Ecto neural progenitor cell (in vitro differentiated cells): Measurements from ENCODE around the gene DHX35.
"Not testable (repeated sequence)": the region's sequence is repeated elsewhere in the genome, so short reads cannot be mapped to it uniquely, and the experiment has no call there.

ENCODE experiments used
- DNase-seq: peaks from one replicate; pipeline ENCODE4 v3.0.0-alpha.2; 2018; ENCODE audit warnings: low spot score

The DHX35 gene

DNA sequence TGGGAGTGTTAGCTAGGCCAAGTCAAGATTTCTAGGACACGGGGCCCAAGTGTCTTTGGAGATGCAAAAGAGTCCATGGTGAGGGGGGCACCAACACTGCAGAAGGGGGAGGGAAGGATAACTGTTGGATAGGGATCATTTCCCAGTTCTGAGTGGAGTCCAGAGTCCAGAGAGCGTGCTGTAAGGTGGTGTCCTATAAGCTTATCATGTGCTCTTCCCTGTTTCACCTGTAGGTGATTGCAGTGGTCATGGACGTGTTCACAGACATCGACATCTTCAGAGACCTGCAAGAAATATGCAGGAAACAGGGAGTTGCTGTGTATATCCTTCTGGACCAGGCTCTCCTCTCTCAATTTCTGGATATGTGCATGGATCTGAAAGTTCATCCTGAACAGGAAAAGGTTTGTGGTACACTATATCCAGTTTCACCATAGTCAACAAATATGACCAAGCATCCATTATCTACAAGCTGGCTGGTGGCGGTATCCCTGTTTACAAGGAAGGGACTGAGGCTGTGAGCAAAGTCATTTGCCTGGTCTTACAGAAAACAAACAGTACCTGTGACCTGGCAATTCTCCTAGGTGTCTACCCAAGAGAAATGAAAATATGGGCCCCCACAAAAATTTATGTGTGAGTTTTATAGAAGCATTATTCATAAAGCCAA lies 20.3 kb upstream of the DHX35 start:
- DNase-seq, result no peak

DNA sequence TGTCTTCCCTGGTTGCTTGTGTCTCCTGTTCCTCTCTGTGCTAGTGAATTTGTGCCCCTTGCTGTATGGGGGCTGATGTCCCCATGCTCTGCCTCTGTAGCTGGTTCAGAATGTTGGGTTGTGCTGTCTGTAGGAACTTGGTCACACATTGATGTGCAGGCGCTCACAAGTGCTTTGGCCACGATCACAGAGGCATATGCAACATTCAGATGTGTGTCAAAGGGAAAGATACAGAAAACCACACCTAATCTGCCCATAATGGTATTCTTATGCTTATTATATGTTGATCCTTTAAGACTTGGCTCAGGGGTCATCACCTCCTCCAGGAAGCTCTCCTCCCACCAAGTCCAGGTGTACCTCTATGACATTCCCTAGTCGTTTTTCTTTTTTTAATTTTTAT lies 17.1 kb upstream of the DHX35 start:
- DNase-seq, result no peak

DNA sequence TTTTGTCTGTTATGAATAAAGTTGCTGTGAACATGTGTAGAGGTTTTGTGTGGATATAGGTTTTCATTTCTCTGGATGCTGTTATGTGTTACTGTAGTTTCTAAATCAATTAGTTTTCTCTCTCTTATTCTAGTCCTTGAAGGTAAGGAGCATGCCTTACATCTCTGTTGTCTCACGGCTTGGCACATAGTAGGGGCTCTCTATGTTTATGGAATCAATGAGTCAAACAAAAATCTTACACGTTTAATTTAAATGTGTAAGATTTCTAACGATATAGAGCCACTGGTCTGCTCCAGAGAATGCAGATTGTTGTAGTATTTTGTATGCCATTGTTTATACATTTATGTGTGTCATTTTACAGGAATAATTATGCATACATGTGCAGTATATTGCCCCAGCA lies 15.3 kb upstream of the DHX35 start:
- no peak for DNase-seq

DNA sequence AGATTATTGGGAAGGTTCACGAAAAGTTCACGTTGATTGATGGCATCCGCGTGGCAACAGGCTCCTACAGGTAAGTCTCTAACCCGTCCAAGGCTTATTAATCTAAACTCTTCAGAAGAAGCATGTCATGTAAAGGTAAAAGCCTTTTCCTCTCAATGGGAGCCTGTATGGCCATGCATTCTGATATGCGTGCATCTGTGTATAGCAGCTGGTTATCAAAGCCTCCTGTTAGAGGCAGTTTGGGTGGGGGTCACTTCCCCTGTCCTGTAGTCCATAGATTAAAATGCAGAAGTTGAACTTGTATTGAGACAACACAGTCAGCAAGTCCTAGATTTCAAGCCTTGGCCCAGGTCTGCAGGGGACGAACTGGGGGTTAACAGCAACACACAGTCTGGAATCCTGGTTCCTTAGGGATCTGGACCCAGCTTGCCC lies 14.2 kb upstream of the DHX35 start:
- no peak for DNase-seq

DNA sequence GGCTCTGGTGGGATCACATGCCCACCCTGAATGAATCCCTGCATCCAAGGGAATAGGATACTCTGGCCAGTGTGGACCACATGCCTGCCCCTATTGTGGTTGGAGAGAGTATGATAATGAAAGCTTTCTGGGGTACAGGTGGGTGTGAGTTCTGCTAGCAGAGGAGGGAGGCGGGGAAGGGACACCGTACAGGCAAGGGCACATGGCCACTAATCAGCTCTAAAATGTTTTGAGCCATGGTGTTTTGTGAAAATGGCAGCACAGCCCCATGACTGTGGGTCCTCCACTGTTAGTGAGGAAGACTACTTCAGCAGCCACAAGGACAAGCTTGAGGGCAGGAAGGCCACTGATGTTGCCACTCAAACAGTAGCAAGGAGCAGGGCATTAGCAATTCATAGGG lies 11.9 kb upstream of the DHX35 start:
- no peak for DNase-seq

DNA sequence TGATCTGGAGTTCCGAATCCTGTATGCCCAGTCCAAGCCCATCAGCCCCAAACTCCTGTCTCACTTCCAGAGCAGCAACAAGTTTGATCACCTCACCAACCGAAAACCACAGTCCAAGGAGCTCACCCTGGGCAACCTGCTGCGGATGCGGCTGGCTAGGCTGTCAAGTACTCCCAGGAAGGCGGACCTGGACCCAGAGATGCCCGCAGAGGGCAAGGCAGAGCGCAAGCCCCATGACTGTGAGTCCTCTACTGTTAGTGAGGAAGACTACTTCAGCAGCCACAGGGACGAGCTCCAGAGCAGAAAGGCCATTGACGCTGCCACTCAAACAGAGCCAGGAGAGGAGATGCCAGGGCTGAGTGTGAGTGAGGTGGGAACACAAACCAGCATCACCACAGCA lies 10.5 kb upstream of the DHX35 start:
- DNase-seq, result no peak

DNA sequence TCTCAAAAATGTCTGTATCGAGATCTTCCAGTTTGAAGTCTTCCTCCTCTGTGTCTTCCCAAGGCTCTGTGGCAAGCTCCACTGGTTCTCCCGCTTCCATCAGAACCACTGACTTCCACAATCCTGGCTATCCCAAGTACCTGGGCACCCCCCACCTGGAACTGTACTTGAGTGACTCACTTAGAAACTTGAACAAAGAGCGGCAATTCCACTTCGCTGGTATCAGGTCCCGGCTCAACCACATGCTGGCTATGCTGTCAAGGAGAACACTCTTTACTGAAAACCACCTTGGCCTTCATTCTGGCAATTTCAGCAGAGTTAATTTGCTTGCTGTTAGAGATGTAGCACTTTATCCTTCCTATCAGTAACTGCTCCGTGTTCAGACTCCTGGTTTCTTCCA lies 10.0 kb upstream of the DHX35 start:
- DNase-seq, result no peak

DNA sequence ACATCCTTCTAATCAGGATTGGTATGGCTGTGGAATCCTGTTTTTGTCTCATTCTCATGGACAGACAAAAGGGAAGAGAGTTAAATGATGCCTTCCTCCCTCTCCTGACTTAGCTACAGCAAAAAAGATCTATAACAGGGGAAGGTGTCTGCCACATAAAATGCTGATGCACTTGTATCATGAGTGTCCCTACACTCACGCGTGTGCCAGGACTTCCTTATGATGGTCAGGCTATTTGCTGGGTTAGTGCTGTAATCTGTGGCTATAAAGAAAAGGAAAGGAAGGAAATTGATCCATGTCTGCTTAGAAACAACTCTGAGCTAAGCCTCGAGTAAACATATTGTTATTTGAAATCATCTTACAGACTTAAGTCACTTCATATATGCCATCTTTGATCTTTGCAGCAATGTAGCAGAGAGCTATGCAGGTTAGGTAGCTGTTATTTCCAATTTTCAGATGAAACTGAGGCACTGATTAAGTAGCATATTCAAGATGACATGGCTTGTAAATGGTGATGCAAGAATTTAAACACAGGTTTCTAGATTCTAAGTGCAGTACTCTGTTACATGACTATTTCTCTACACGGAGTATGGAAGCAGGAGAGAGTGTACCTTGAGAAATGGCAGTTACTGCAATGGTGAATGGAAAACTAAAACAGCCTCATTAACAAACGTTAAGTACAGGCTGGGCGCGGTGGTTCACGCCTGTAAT lies 8.4 kb upstream of the DHX35 start:
- no peak for DNase-seq

DNA sequence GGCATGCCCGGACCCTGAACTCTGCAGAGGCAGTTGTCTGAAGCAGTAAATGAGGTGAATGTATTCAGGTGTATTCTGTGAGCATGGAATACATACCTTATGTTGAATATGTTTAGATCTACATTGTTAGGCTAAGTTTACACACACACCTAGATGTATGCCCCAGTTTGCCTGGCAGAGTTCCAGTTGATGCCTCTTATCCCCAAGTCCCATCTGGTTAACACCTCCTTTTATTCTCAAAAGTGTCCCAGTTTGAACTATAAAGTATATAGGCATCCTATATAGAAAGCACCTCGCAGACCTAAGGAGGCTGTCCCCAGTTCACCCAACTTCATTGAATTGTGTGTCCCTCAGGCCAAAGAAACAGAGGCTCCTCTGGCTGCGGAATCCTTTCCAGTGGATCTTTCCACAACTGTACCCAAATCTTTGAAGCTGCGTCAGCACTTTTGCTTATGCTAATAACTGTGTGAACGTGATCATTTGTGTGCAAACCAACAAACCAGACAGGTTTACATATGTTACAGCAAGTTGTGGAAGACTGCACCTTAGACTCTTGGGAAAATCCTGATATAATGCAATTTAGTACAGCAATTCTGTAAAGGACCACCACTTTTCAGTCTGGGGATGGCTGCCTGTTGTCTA lies 4.8 kb upstream of the DHX35 start:
- no peak for DNase-seq

DNA sequence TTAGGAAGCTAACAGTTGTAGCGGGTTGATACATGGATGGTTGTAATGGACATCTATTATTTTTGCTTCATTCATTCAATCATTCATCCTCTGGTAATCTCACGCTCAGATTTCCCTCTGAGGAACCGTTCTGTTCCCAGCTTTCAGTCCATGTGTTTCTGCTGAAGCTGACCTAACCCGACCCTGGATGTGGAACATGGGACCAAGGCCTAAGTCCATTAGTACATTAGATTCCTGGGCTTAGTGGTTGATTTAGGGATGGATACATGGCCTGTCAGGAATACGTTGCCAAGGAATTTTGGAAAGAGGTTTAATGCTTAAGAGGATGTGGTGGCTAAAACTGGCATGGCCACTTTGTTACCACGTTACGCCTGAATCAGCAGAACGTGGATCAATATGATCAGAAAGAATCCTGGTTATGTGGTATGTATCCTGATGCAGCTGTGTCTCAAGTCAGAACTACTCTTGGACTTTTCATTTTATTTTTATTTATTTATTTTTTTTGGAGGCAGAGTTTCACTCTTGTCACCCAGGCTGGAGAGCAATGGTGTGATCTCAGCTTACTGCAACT lies 4.1 kb upstream of the DHX35 start:
- DNase-seq, result no peak

DNA sequence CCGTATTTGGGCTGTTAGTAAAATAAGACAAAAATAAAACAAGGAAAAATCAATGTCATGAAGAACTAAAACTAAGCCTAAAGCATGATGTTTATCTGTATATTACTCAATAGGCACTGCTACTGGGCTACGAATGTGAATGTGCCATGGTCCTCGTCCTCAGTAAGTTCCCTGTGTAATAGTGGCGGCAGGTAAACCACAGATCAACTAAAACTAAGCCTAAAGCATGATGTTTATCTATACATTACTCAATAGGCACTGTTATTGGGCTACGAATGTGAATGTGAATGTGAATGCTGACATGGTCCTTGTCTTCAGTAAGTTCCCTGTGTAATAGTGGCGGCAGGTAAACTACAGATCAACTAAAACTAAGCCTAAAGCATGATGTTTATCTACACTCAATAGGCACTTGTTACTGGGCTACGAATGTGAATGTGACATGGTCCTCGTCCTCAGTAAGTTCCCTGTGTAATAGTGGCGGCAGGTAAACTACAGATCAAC lies 1.9 kb upstream of the DHX35 start:
- DNase-seq, result not testable (repeated sequence)

DNA sequence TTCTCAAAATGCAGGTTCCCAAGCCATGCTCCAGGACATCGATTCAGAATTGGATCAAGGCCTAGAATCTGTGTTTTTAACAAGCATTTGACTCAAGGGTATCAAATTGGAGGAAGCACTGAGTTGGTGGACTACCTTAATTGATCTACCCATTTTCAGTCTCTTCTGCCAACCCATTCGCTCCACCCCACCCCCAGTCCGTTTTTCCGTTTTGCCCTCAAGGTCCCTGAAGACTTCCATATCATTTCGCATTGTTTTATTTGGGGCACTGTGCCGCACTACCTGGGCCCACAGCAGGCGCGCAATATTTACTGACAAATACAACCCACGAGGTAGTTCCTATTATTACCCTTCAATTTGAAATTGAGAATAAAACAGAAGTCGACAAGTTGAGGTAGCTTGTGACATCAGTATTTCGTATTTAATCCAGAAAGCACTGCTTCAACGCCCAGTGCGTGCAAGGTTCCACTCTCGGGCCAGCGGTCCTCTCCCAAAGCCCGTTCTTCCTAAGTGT lies 557 bp upstream of the DHX35 start:
- DNase-seq, result no peak

DNA sequence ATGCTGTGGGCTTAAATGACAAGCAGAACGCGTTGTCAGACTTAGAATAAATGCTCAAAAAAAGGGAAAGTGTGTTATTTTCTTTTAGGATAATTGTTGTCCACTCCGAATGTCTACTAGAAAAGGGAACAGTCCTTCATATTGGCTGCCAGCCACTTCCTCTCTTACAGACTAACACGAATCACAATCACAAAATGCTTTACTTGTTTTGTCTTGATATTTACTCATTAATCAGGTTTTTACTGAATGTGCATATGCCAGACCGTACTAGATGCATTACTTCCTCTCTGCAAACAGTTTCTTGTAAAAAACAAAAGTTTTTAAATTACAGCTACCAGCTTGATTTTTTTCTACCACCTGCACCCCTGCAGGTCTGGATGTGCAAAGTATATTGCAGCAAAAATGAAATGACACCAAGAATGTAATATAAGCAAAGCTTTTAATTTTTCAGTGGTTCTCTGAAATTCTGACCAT lies 821 bp downstream of the DHX35 start:
- no peak for DNase-seq

DNA sequence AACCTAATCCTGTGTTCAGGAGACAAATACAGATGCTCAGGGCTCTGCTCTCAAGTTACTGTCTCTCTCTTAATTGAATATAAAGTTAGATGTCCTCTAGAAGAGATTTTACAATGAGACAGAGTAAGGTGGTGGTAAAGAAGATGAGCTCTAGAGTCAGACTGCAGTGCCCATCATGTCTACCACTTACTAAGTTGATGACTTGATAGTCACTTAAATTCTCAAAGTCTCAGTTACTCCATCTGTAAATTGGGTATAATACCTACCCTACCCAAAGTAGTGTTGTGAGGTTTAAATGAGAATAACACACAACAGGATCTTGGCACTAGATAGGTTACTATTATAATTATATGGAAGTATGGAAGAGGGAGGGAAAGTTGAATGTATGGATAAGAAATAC lies 1.6 kb downstream of the DHX35 start:
- no peak for DNase-seq

DNA sequence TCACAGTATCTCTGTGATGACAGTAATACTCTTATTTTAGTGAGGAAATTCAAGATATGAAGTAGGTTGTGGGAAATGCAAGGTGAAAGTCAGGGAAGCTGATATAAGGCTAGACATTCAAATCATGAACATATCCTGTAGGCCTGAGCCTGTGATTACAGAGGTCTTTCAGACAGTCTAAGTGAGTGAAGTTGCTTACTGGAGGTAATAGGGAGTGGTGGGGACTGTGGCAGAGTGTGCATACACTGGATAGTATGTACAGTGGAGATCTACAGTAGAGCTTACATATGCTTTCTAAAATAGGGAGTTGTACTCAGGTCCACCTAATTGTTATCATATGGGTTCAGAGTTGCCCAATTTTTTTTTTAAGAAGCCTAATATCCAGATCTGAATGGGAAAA lies 3.1 kb downstream of the DHX35 start:
- no peak for DNase-seq

DNA sequence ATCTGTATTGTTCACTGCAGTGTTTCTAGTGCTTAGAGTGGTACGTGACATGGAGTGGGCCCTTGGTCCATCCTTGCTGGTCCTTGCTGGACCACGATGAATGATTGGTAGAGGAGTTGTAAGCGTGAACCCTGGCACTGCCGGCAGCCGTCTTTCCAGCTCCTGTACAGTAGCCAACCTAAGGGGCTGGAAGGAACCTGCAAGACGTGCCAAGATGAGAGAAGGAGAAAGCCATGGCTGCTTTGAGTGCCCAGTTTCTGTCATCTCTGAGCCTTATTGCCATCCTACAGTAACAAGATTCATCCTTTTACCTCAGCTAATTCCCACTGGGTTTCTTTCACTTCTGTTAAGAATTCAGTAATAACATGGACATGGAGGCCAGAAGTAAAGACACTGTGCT lies 5.9 kb downstream of the DHX35 start:
- DNase-seq, result no peak

DNA sequence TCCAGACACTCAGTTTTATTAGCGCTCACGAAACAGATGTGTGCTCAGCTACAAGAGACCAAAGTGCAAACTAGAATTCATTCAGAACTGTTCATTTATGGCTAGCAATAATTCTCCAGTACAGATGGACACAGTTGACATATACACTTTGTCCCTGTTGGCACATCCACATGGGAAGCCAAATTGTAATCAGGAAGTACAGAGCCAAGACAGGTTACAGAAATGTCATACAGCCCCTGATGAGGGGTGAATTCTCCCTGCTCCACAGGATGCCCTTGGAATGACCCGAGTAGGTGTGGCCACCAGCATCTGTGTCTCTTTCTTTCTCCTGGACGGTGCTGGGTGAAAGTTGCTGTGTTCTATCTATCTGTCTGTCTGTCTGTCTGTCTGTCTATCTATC lies 7.6 kb downstream of the DHX35 start:
- DNase-seq, result no peak

DNA sequence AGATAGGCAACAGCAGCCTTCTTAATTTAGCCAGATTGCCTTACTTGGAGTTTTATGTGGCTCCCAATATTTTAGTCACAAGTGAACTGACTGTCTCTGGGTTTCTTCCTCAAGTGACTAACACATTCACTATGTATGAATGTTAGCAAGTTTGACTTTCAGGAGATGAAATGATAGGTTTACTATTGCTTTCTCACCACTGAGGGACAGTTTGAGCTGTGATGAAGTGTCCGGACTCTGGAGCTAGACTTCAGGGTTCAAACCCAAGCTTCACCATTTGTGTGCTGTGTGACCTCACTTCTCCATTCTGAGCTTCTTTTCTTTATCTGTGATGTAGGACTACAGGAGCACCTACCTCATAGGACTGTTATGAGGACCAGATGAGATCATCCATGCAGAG lies 8.2 kb downstream of the DHX35 start:
- DNase-seq, result no peak

DNA sequence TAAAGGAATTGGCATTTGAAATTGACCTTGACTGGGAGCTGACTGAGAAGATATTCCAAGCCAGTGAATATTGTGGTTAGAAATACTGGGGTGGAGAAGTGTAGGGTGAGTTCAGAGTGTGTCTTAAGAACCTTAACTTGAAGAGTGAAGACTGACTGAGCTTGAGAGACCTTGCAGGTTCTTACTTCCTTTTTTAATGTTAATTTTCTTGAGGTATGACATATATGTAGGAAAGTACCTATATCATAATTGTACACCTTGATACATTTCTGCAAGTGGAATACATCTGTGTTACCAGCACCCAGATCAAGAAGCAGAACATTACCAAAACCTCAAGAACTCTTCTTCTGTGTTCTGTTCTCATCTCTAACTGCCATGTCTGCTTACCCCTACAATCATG lies 11.0 kb downstream of the DHX35 start:
- DNase-seq, result no peak

DNA sequence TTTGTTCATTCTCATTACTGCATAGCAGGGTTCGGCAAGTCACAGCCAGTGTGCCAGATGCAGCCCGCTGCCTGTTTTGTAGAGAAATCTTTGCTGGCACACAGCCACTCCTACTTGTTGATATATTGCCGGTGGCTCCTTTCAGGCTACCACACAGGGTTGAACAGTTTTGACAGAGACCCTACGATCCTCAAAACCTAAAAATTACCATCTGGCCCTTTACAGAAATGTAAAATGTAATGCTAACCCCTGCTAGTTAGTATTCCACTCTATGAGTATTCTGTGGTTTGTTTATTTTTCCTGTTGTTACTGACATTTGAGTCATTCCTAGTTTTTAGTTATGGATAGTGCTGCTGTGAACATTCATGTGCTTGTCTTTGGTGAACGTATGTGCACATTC lies 11.5 kb downstream of the DHX35 start:
- DNase-seq, result no peak

DNA sequence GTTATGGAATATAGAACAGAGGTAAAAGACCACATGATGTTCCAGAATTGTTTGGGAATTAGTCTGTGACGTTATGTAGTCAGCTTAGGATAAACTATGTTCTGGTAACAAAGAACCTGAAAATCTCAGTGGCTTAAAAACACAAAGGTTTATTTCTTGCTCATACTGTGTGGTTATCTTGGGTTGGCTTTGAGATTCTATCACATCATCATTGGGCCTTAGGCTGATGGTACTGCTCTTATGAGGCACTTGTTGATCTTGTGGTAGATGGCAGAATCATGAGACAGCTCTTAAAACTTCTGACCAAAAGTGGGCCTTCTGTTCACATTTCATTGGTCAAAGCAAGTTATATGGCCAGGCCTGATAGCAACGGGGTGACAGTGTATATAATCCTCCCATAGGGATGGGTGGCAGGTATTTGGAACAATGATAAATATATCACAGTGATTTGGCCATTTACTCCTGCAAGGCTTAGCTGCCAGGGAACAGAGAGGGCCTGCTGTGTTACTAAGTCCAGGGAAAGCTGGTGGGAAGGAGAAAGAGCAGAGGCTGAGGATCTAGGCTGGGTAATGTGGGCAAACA lies 13.5 kb downstream of the DHX35 start:
- DNase-seq, result no peak

DNA sequence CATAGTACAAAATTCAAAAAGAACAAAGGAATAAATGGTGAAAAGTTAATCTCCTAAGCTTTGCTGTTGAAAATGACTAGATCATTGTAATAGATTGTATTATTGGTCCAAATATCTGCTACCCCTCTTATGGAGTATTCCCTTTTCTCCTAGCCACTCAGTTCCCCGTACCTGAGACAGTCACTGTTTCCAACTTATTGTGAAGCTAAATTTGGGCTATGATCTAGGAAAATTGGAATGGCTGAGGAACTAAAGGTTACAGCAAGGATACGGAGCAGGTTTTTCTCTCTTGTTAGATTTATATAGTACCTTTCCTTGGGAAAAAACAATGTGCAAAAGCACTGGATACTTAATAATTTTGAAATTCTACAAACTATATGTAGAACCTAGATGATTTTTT lies 17.3 kb downstream of the DHX35 start:
- DNase-seq, result no peak
